ENCODE results near the gene IFT80.
"Not testable (repeated sequence)": the region's sequence is repeated elsewhere in the genome, so short reads cannot be mapped to it uniquely, and the experiment has no call there.

Gene IFT80

GRCh38 chr3:160362896-160363295 lies 36.1 kb downstream of the IFT80 start:
- not testable (repeated sequence) for DNase-seq (ENCODE audit: low read depth)

- DNase-seq (ENCODE audit: low read depth) = no peak
Observed at GRCh38 chr3:160355826-160356225, 43.2 kb downstream of the IFT80 start.

GRCh38 chr3:160346511-160346910 lies 52.5 kb downstream of the IFT80 start:
- no peak for DNase-seq (ENCODE audit: low read depth)

- DNase-seq (ENCODE audit: low read depth) = no peak
Observed at GRCh38 chr3:160343132-160343531, 55.9 kb downstream of the IFT80 start.

GRCh38 chr3:160340351-160340750 lies 58.7 kb downstream of the IFT80 start:
- no peak for DNase-seq (ENCODE audit: low read depth)

GRCh38 chr3:160331127-160331937 lies 67.7 kb downstream of the IFT80 start:
- DNase-seq (ENCODE audit: low read depth) = no peak

GRCh38 chr3:160330690-160331089 lies 68.3 kb downstream of the IFT80 start:
- no peak for DNase-seq (ENCODE audit: low read depth)

GRCh38 chr3:160330109-160330508 lies 68.9 kb downstream of the IFT80 start:
- DNase-seq (ENCODE audit: low read depth) = no peak

GRCh38 chr3:160326286-160326685 lies 72.7 kb downstream of the IFT80 start:
- DNase-seq (ENCODE audit: low read depth) = not testable (repeated sequence)

GRCh38 chr3:160321821-160322220 lies 77.2 kb downstream of the IFT80 start:
- not testable (repeated sequence) for DNase-seq (ENCODE audit: low read depth)

- DNase-seq (ENCODE audit: low read depth) = no peak
Observed at GRCh38 chr3:160319322-160319721, 79.7 kb downstream of the IFT80 start.

GRCh38 chr3:160314995-160315394 lies 84.0 kb downstream of the IFT80 start:
- no peak for DNase-seq (ENCODE audit: low read depth)

- DNase-seq (ENCODE audit: low read depth) = no peak
Observed at GRCh38 chr3:160312014-160312624, 86.9 kb downstream of the IFT80 start.

GRCh38 chr3:160302806-160303205 lies 96.2 kb downstream of the IFT80 start:
- DNase-seq (ENCODE audit: low read depth) = no peak

- no peak for DNase-seq (ENCODE audit: low read depth)
Observed at GRCh38 chr3:160296591-160296990, 102.4 kb downstream of the IFT80 start.

- no peak for DNase-seq (ENCODE audit: low read depth)
Observed at GRCh38 chr3:160291909-160292299, 107.1 kb downstream of the IFT80 start.

GRCh38 chr3:160291290-160291908 lies 107.6 kb downstream of the IFT80 start:
- DNase-seq (ENCODE audit: low read depth) = no peak

- no peak for DNase-seq (ENCODE audit: low read depth)
Observed at GRCh38 chr3:160287666-160288065, 111.4 kb downstream of the IFT80 start.

- no peak for DNase-seq (ENCODE audit: low read depth)
Observed at GRCh38 chr3:160286231-160286630, 112.8 kb downstream of the IFT80 start.

GRCh38 chr3:160280836-160281235 lies 118.2 kb downstream of the IFT80 start:
- DNase-seq (ENCODE audit: low read depth) = no peak

- no peak for DNase-seq (ENCODE audit: low read depth)
Observed at GRCh38 chr3:160279657-160280056, 119.4 kb downstream of the IFT80 start.

GRCh38 chr3:160278210-160278609 lies 120.8 kb downstream of the IFT80 start:
- no peak for DNase-seq (ENCODE audit: low read depth)

- DNase-seq (ENCODE audit: low read depth) = no peak
Observed at GRCh38 chr3:160265088-160265487, 133.9 kb downstream of the IFT80 start.
